GM12878 (cell line): Measurements from ENCODE around the gene ASIC4. TPM values are rescaled to one million over a fixed set of nuclear protein-coding genes. Genes with fewer than 3 reads are reported as not detected.

ENCODE experiments used
- ATAC-seq: fragments of 200-7000 bp; cut with Tn5 transposase; 3 replicates; pipeline ENCODE4 v1.9.1; 2020; ENCODE audit warnings: mild to moderate bottlenecking, moderate library complexity
- BruUV-seq: library from RNA; stranded (reverse); fragments of 400-500 nt; replicated peaks from 2 replicates; lab custom pipeline; 2021; lab: Mats Ljungman, UMichigan
- CTCF ChIA-PET: fragments of 300-600 bp; sonication (Branson Sonifier 250); formaldehyde crosslinking; extraction: SDS; loops from one replicate; lab custom pipeline; 2021; ENCODE audit warnings: inconsistent platforms; lab: Yijun Ruan, JAX
- POLR2A ChIA-PET: fragments of 350-600 bp; formaldehyde crosslinking; extraction: SDS; loops from one replicate; lab custom pipeline; 2021; ENCODE audit warnings: inconsistent platforms; lab: Charles Lee
- RAD21 ChIA-PET: fragments of 300-600 bp; sonication (Branson Sonifier 250); formaldehyde crosslinking; loops from one replicate; lab custom pipeline; 2023; ENCODE audit warnings: antibody characterized with exemption; ENCODE audit not compliant: unreplicated experiment; lab: Charles Lee
- SMC1A ChIA-PET: fragments of 300-600 bp; sonication (Branson Sonifier 250); formaldehyde crosslinking; loops from one replicate; lab custom pipeline; 2023; ENCODE audit not compliant: unreplicated experiment, uncharacterized antibody; lab: Charles Lee
- DNase-seq: peaks from one replicate; pipeline ENCODE4 v3.0.0-alpha.2; 2011; ENCODE audit warnings: low read depth, low spot score
- FAIRE-seq: peaks from 3 replicates; lab custom pipeline; 2011; peaks lifted over from hg19 to GRCh38; lab: Jason Lieb, UNC
- H2AFZ ChIP-seq: 2 replicates; pipeline ENCODE4 v1.6.0; 2011; ENCODE audit warnings: low read depth, low read length, control low read depth; ENCODE audit not compliant: control insufficient read depth
- H3K27ac ChIP-seq: 2 replicates; pipeline ENCODE4 v1.5.1; 2011; ENCODE audit warnings: control low read depth; ENCODE audit not compliant: control insufficient read depth, insufficient read depth
- H3K27me3 ChIP-seq, 2 experiments: replicated peaks in 1 of 2; 2 replicates each; pipeline versions ENCODE4 v1.6.0 to v1.6.1; 2011; ENCODE audit warnings: low read length in 1 of 2; ENCODE audit not compliant: control insufficient read depth in 2 of 2, insufficient read depth in 2 of 2
- H3K36me3 ChIP-seq, 2 experiments: 2 replicates each; pipeline ENCODE4 v1.5.1; 2011; ENCODE audit warnings: low read length in 1 of 2; ENCODE audit not compliant: control insufficient read depth in 2 of 2, insufficient read depth in 2 of 2
- H3K4me1 ChIP-seq: 2 replicates; pipeline ENCODE4 v1.6.1; 2011; ENCODE audit warnings: mild to moderate bottlenecking, low read length, moderate library complexity, mixed read lengths; ENCODE audit not compliant: control insufficient read depth, insufficient read depth
- H3K4me2 ChIP-seq: 2 replicates; pipeline ENCODE4 v1.6.0; 2011; ENCODE audit warnings: control low read depth; ENCODE audit not compliant: control insufficient read depth, insufficient read depth
- H3K4me3 ChIP-seq: fragments of 200-600 bp; sonication (generic); 2 replicates; pipeline ENCODE4 v1.5.1; 2016
- H3K79me2 ChIP-seq: 2 replicates; pipeline ENCODE4 v1.6.0; 2011; ENCODE audit warnings: low read length; ENCODE audit not compliant: control insufficient read depth, insufficient read depth
- H3K9ac ChIP-seq: 2 replicates; pipeline ENCODE4 v1.8.0; 2011; ENCODE audit warnings: low read length, control low read depth, mixed read lengths; ENCODE audit not compliant: control insufficient read depth, insufficient read depth
- H3K9me3 ChIP-seq: replicated peaks from 3 replicates; pipeline ENCODE4 v1.5.1; 2011; ENCODE audit warnings: mild to moderate bottlenecking, low read length; ENCODE audit not compliant: control insufficient read depth, insufficient read depth
- H4K20me1 ChIP-seq: 2 replicates; pipeline ENCODE4 v1.6.0; 2011; ENCODE audit not compliant: control insufficient read depth, insufficient read depth
- BHLHE40 ChIP-seq, 2 experiments: fragments of 450-650 bp in 1 of 2; IDR thresholded peaks; 2 replicates each; pipeline ENCODE4 v1.6.1; 2011 to 2017; ENCODE audit warnings: low read depth in 2 of 2, borderline replicate concordance in 1 of 2, improper control_type of control experiment in 1 of 2, low read length in 1 of 2, mild to moderate bottlenecking in 1 of 2
- CBX5 ChIP-seq: sonication (generic); IDR thresholded peaks from 2 replicates; pipeline ENCODE4 v1.6.1; 2016; ENCODE audit warnings: low read depth, moderate library complexity, mild to moderate bottlenecking, inconsistent platforms
- EZH2 ChIP-seq: IDR thresholded peaks from 2 replicates; pipeline ENCODE4 v1.6.1; 2012; ENCODE audit warnings: low read depth, mild to moderate bottlenecking, control low read depth, inconsistent platforms, low read length, borderline replicate concordance; ENCODE audit not compliant: control insufficient read depth
- KAT2A ChIP-seq: conservative IDR thresholded peaks from 2 replicates; pipeline ENCODE4 v1.6.1; 2011; ENCODE audit warnings: low read depth, low read length; ENCODE audit not compliant: control insufficient read depth
- PAX5 ChIP-seq: IDR thresholded peaks from 2 replicates; pipeline ENCODE4 v1.6.1; 2011; ENCODE audit warnings: low read depth, low read length, borderline replicate concordance
- PML ChIP-seq: IDR thresholded peaks from 2 replicates; pipeline ENCODE4 v1.6.1; 2012; ENCODE audit warnings: low read length, inconsistent platforms
- POLR2AphosphoS5 ChIP-seq: IDR thresholded peaks from 2 replicates; pipeline ENCODE4 v1.6.1; 2011; ENCODE audit warnings: mild to moderate bottlenecking, low read length, inconsistent platforms
- RFX5 ChIP-seq: IDR thresholded peaks from 2 replicates; pipeline ENCODE4 v1.6.1; 2011; ENCODE audit warnings: low read depth, low read length, improper control_type of control experiment
- RUNX3 ChIP-seq: IDR thresholded peaks from 2 replicates; pipeline ENCODE4 v1.6.1; 2012; ENCODE audit warnings: low read length, inconsistent platforms
- SMAD5 ChIP-seq: IDR thresholded peaks from 2 replicates; pipeline ENCODE4 v1.6.1; 2016; ENCODE audit warnings: antibody characterized with exemption, low read depth
- SP1 ChIP-seq: IDR thresholded peaks from one replicate; pipeline ENCODE4 v1.6.1; 2011; ENCODE audit warnings: low read depth, low read length
- SREBF2 ChIP-seq: IDR thresholded peaks from 2 replicates; pipeline ENCODE4 v1.6.1; 2012; ENCODE audit warnings: mild to moderate bottlenecking, low read length
- TAF1 ChIP-seq: IDR thresholded peaks from 2 replicates; pipeline ENCODE4 v1.6.1; 2011; ENCODE audit warnings: mild to moderate bottlenecking, low read depth, low read length, borderline replicate concordance
- TCF12 ChIP-seq: IDR thresholded peaks from 2 replicates; pipeline ENCODE4 v1.6.1; 2011; ENCODE audit warnings: low read depth, mild to moderate bottlenecking, low read length
- YBX1 ChIP-seq: fragments of 450-650 bp; IDR thresholded peaks from 2 replicates; pipeline ENCODE4 v1.6.1; 2016; ENCODE audit warnings: antibody characterized with exemption
- WGBS: methylation state at CpG from one replicate; pipeline ENCODE4 v1.1.6; 2016; ENCODE audit warnings: low lambda C conversion rate; ENCODE audit not compliant: insufficient replicate concordance, insufficient coverage; ENCODE audit errors: missing lambda C conversion rate; 5-methylcytosine and 5-hydroxymethylcytosine counted together
- in situ Hi-C: fragments of 300-500 bp; cut with MboI; formaldehyde crosslinking; loops from 9 replicates; pipeline ENCODE4 v1.14.3; 2018; ENCODE audit warnings: mixed read lengths
- intact Hi-C: fragments of 100-400 bp; cut with micrococcal nuclease; formaldehyde crosslinking; loops from one replicate; pipeline ENCODE4 v1.14.2; 2022; ENCODE audit not compliant: unreplicated experiment
- polyA plus RNA-seq, 11 experiments: library from polyadenylated mRNA; depleted of rRNA in 4 of 11; unstranded in 6 of 11; stranded (reverse) in 5 of 11; fragments of >200 nt; fragmentation: Nextera tagmentation in 4 of 11; fragmentation: Illumina TruSeq in 1 of 11; extraction: Ambion mirVana in 4 of 11; extraction: Trizol in 1 of 11; gene quantifications; 1 replicate in 1 of 11; 2 replicates in 10 of 11; pipeline versions ENCODE4 v1.2.1 to v1.2.3, GENCODE V29; 2011 to 2016; ENCODE audit warnings: inconsistent platforms in 2 of 11, missing spikeins in 2 of 11, low read depth in 1 of 11
- total RNA-seq, 4 experiments: library from RNA; depleted of rRNA in 3 of 4; stranded (reverse); fragments of >200 nt in 3 of 4; fragmentation: Illumina TruSeq in 1 of 4; extraction: Trizol in 1 of 4; gene quantifications; 2 replicates each; pipeline versions ENCODE4 v1.2.1 to v1.2.3, GENCODE V29; 2013 to 2021
- TF ChIP-seq, protein P1 (sequence below): fragments of 450-650 bp; formaldehyde crosslinking; IDR thresholded peaks from 2 replicates; pipeline ENCODE4 v1.4.0; 2020; ENCODE audit warnings: mild to moderate bottlenecking, moderate library complexity

The ASIC4 gene
- total and polyA plus RNA-seq, 10 of the 15 experiments (the other 5 are each of a cell fraction or from before 2014, with no cell fraction given): 0.01 TPM; not detected in 9

DNA sequence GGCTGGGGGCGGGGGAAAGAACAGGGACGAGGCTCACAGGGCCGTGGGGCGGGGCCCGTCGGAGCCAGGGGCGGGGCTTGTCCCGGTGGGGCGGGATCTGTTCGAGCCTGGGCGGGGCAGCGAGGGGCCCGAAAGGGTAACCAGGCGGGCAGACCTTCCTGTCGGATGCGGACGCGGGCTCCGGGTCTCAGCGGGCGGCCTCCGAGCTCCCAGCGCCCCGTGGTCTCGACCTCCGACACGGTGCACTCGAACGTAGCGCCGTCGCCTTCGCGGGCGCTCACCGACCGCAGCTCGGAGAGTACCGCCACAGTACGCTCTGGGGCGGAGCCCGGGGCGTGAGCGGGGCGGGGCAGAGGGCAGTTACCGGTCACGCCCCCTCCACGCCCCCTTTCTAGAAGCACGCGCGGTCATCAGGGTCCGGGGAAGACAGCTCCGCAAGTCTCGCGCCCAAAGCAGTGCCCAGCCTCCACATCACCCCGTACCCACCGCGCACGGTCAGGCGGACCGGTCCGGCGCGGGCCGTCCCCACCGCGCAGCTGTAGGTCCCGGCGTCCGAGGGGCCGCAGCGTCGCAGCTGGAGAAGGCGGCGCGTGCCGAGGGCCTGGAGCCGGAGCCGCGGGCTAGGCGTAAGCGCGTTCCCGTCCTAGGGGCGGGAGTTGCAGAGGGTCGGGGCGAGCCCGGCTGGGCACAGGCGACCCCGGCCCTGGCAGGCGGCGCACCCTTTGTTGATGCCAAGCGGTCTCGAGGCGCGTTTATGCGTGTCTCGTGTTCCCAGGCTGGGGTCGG is 38.3 kb downstream of the ASIC4 start:
- TF ChIP-seq SREBF2: no peak
- TF ChIP-seq BHLHE40 (IDR thresholded peaks at IDR 0.05; ENCODE audit: borderline replicate concordance in 1 of 2, low read depth in 2 of 2, low read length in 1 of 2): peak in 1 of 2 experiments; percentile 54; a peak in 2 of 4 replicates
- peak; percentile 26; the same call in 1 of the 2 replicates for TF ChIP-seq RUNX3
- TF ChIP-seq SP1: peak; percentile 63
- WGBS: 54% methylated on average over 61 of the region's 99 CpGs
- no peaks in the 10 kb centered on the region for H3K79me2 ChIP-seq
- ChIA-PET CTCF (interaction anchor here (0.9 to 1.9 kb wide), 2 partner anchors 9 to 12 kb away, joined by 3 to 7 read pairs; partner anchors contain the start of gene CHPF), POLR2A (no interaction called here), RAD21 (no interaction called here), SMC1A (no interaction called here)
- peak overlapping the region; percentile 57; the same call in 1 of the 2 replicates for H3K4me3 ChIP-seq
- peak overlapping the region; percentile 77 for H3K4me2 ChIP-seq
- H4K20me1 ChIP-seq: no peaks in the 10 kb centered on the region
- in situ Hi-C loops (no loop called here), intact Hi-C loops (no loop called here)
- H3K27ac ChIP-seq: no peak overlapping the region
- peak; percentile 94 for ATAC-seq
- no peak for DNase-seq
- FAIRE-seq: no peak
- no TSS peak for BruUV-seq
- no peak overlapping the region for H3K9ac ChIP-seq
- H3K4me1 ChIP-seq: no peaks in the 10 kb centered on the region; the same call in 1 of the 2 replicates
- no peaks in the 10 kb centered on the region for H3K36me3 ChIP-seq
- peaks cover 3 to 8% of the 10 kb centered on the region in 2 experiments for H3K27me3 ChIP-seq
- no peaks in the 10 kb centered on the region; the same call in 2 of the 3 replicates for H3K9me3 ChIP-seq
- peak overlapping the region; percentile 75 for H2AFZ ChIP-seq

DNA sequence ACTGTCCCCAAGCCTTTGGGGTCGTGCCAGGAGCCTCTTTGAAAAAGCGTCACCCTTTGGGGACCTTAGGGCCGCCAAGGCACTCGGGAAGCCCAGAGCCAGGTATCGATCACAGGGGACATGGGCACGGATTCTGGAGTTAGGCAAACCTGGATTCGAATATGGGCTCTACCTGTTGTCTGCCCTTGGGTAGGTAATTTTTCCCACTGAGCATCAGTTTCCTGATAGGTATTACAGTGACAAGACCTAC is 38.8 kb downstream of the ASIC4 start:
- Histone ChIP-seq H3K4me3 (no peak overlapping the region), H3K9me3 (no peaks in the 10 kb centered on the region; the same call in 2 of the 3 replicates), H3K27me3 (peaks cover 3 to 8% of the 10 kb centered on the region in 2 experiments), H3K36me3 (no peaks in the 10 kb centered on the region), H3K27ac (no peak overlapping the region), H3K9ac (no peak overlapping the region), H3K4me1 (no peaks in the 10 kb centered on the region; the same call in 1 of the 2 replicates), H4K20me1 (no peaks in the 10 kb centered on the region), H2AFZ (no peak overlapping the region), H3K79me2 (no peaks in the 10 kb centered on the region), H3K4me2 (no peak overlapping the region)
- no peak for FAIRE-seq
- no TSS peak for BruUV-seq
- 86% methylated on average over 7 of the region's 7 CpGs for WGBS
- no peak for ATAC-seq
- DNase-seq: no peak
- intact Hi-C loops: no loop called here
- ChIA-PET RAD21 (no interaction called here), SMC1A (no interaction called here), POLR2A (no interaction called here), CTCF (interaction anchor here (1.9 kb wide), 1 partner anchor 13 kb away, joined by 7 read pairs; no protein-coding TSS in a partner anchor)
- in situ Hi-C loops: no loop called here
- TF ChIP-seq YBX1 (no peak), EZH2 (no peak), KAT2A (no peak), PML (no peak), PAX5 (no peak), POLR2AphosphoS5 (no peak), RFX5 (no peak), CBX5 (no peak), TAF1 (no peak), SMAD5 (no peak), TCF12 (no peak)
- TF ChIP-seq, protein P1, sequence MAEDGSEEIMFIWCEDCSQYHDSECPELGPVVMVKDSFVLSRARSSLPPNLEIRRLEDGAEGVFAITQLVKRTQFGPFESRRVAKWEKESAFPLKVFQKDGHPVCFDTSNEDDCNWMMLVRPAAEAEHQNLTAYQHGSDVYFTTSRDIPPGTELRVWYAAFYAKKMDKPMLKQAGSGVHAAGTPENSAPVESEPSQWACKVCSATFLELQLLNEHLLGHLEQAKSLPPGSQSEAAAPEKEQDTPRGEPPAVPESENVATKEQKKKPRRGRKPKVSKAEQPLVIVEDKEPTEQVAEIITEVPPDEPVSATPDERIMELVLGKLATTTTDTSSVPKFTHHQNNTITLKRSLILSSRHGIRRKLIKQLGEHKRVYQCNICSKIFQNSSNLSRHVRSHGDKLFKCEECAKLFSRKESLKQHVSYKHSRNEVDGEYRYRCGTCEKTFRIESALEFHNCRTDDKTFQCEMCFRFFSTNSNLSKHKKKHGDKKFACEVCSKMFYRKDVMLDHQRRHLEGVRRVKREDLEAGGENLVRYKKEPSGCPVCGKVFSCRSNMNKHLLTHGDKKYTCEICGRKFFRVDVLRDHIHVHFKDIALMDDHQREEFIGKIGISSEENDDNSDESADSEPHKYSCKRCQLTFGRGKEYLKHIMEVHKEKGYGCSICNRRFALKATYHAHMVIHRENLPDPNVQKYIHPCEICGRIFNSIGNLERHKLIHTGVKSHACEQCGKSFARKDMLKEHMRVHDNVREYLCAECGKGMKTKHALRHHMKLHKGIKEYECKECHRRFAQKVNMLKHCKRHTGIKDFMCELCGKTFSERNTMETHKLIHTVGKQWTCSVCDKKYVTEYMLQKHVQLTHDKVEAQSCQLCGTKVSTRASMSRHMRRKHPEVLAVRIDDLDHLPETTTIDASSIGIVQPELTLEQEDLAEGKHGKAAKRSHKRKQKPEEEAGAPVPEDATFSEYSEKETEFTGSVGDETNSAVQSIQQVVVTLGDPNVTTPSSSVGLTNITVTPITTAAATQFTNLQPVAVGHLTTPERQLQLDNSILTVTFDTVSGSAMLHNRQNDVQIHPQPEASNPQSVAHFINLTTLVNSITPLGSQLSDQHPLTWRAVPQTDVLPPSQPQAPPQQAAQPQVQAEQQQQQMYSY (CRISPR knock-in tag): no peak
